Measurements from ENCODE around the gene HTRA2. TPM values are rescaled to one million over a fixed set of nuclear protein-coding genes. Genes with fewer than 3 reads are reported as not detected.

Gene HTRA2
- total RNA-seq, 1 experiment from 2014 or later, result 24.9 TPM

DNA sequence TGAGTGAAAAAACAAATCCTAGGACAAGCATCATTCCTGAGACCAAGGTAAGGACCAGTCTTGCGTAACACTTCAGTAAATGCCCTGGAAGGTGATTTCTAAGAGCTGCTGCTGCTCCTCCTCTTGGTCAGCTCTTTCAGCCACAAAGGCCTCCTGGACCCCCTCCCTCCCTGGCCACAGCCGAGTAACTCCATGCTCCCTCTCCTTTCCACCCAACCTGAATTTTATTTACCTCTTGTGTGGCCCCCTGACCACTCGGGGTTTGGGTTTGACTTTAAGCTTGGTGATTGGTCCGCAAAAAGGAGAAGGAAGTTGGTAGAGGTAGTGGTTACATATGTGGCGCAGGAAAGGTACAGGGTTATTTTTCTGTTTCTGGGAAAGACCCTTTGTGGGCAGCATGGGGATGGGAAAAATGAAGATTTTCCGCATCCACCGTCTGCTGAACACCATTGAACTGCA, 9.2 kb downstream of the HTRA2 start:
- Mint-ChIP-seq H3K9me3 (no peaks in the 10 kb centered on the region), H3K4me3 (no peak overlapping the region), H3K4me1 (peaks cover 3 to 9% of the 10 kb centered on the region in 2 experiments; a peak in 1 of 4 replicates), H3K27me3 (ENCODE audit: low read depth) (no peaks in the 10 kb centered on the region), H3K27ac (no peak overlapping the region; a peak in 1 of 7 replicates), H3K36me3 (ENCODE audit: insufficient read depth in 1 of 3, low read depth in 3 of 3) (peaks cover 2 to 10% (median 3%) of the 10 kb centered on the region in 3 experiments; a peak in 3 of 7 replicates)
- Histone ChIP-seq H3K23me2 (ENCODE audit: insufficient read length, low read depth, low read length, poor library complexity, severe bottlenecking) (no peaks in the 10 kb centered on the region), H2BK20ac (ENCODE audit: low read depth, low read length, poor library complexity, severe bottlenecking) (no peak overlapping the region), H2AK5ac (ENCODE audit: insufficient read length, low read length) (no peak overlapping the region), H3K23ac (ENCODE audit: insufficient read length, low read depth, low read length) (no peak overlapping the region), H3K4me2 (ENCODE audit: insufficient read depth, insufficient read length, low read length) (no peak overlapping the region), H4K91ac (ENCODE audit: insufficient read length, low read depth, low read length) (no peak overlapping the region), H3K27ac (ENCODE audit: insufficient read length, low read depth, low read length) (no peak overlapping the region), H2BK120ac (ENCODE audit: low read depth, low read length, poor library complexity, severe bottlenecking) (no peak overlapping the region), H3K9ac (ENCODE audit: extremely low read depth, insufficient read length, low read length) (no peak overlapping the region), H3K4ac (ENCODE audit: low read depth, low read length) (no peak overlapping the region), H3K18ac (ENCODE audit: insufficient read length, low read depth, low read length) (no peak overlapping the region), H4K8ac (replicated peaks; ENCODE audit: insufficient read length, low read depth, low read length) (no peak overlapping the region), H3K27me3 (ENCODE audit: insufficient read depth, low read length) (no peaks in the 10 kb centered on the region), H3K79me2 (ENCODE audit: insufficient read depth, low read length) (no peaks in the 10 kb centered on the region), H2BK12ac (ENCODE audit: insufficient read length, low read depth, low read length) (no peak overlapping the region), H3K9me3 (ENCODE audit: control insufficient read depth, low read depth, low read length) (no peaks in the 10 kb centered on the region), H3K14ac (ENCODE audit: insufficient read depth, low read length) (no peak overlapping the region), H2BK15ac (ENCODE audit: low read depth, low read length) (no peak overlapping the region), H3K4me1 (ENCODE audit: insufficient read depth, low read length) (no peaks in the 10 kb centered on the region), H3K79me1 (ENCODE audit: insufficient read depth, low read depth, low read length, poor library complexity, severe bottlenecking) (no peaks in the 10 kb centered on the region), H4K20me1 (ENCODE audit: control insufficient read depth, insufficient read depth, insufficient read length) (no peaks in the 10 kb centered on the region), H2AFZ (ENCODE audit: low read length) (no peak overlapping the region), H2BK5ac (ENCODE audit: insufficient read length, low read length) (no peak overlapping the region), H3K56ac (ENCODE audit: insufficient read length, low read depth, low read length) (no peak overlapping the region), H4K5ac (ENCODE audit: insufficient read length, low read depth, low read length) (no peak overlapping the region), H3T11ph (ENCODE audit: low read length) (no peak overlapping the region)
- no peak for TF ChIP-seq CTCF (conservative IDR thresholded peaks at IDR 0.05)
- no CpG with 5 or more reads among the region's 7 CpGs for WGBS (ENCODE audit: extremely low coverage, insufficient read length, low lambda C conversion rate)
- DNase-seq, result no peak
